Measurements from ENCODE around the gene RSBN1. TPM values are rescaled to one million over a fixed set of nuclear protein-coding genes. Genes with fewer than 3 reads are reported as not detected.

RSBN1 gene
- total RNA-seq, 3 donors from 2014 or later: 24.1 to 36.5 (median 28.3) TPM

- Histone ChIP-seq H3K36me3 (ENCODE audit: low read depth) (no peaks in the 10 kb centered on the region), H3K4me3 (no peak overlapping the region), H3K9me3 (no peaks in the 10 kb centered on the region), H3K4me1 (ENCODE audit: low read depth) (peaks cover 43% of the 10 kb centered on the region)
- no peak for TF ChIP-seq CTCF (IDR thresholded peaks at IDR 0.05)
- peak; percentile 94 for ATAC-seq
- DNase-seq: peak in 1 of 3 donors; percentile 59
- intact Hi-C loops (cut with DNase I, micrococcal nuclease): no loop called here
These were observed 28.8 kb downstream of the RSBN1 start for GRCh38 chr1:113783254-113784103.

GRCh38 chr1:113782406-113782805 lies 29.9 kb downstream of the RSBN1 start:
- no peak for TF ChIP-seq CTCF (IDR thresholded peaks at IDR 0.05)
- Histone ChIP-seq H3K9me3 (no peaks in the 10 kb centered on the region), H3K4me3 (no peak overlapping the region), H3K36me3 (ENCODE audit: low read depth) (no peaks in the 10 kb centered on the region), H3K4me1 (ENCODE audit: low read depth) (peaks cover 43% of the 10 kb centered on the region)
- intact Hi-C loops (cut with DNase I, micrococcal nuclease): no loop called here
- DNase-seq (no peak), ATAC-seq (no peak)

GRCh38 chr1:113780374-113781146 lies 31.7 kb downstream of the RSBN1 start:
- Histone ChIP-seq H3K9me3 (no peaks in the 10 kb centered on the region), H3K4me3 (no peak overlapping the region), H3K36me3 (ENCODE audit: low read depth) (no peaks in the 10 kb centered on the region), H3K4me1 (ENCODE audit: low read depth) (peaks cover 43% of the 10 kb centered on the region)
- no peak for TF ChIP-seq CTCF (IDR thresholded peaks at IDR 0.05)
- ATAC-seq: peak; percentile 21
- DNase-seq: no peak
- intact Hi-C loops (cut with DNase I, micrococcal nuclease): no loop called here

GRCh38 chr1:113779542-113779941 lies 32.7 kb downstream of the RSBN1 start:
- Histone ChIP-seq H3K4me1 (ENCODE audit: low read depth) (peaks cover 40% of the 10 kb centered on the region), H3K9me3 (no peaks in the 10 kb centered on the region), H3K36me3 (ENCODE audit: low read depth) (no peaks in the 10 kb centered on the region), H3K4me3 (no peak overlapping the region)
- no peak for DNase-seq
- intact Hi-C loops (cut with DNase I, micrococcal nuclease): no loop called here
- TF ChIP-seq CTCF (IDR thresholded peaks at IDR 0.05): no peak
- no peak for ATAC-seq

- TF ChIP-seq CTCF (IDR thresholded peaks at IDR 0.05): no peak
- ATAC-seq (no peak), DNase-seq (no peak)
- Histone ChIP-seq H3K9me3 (no peaks in the 10 kb centered on the region), H3K4me3 (no peak overlapping the region), H3K4me1 (ENCODE audit: low read depth) (peaks cover 20% of the 10 kb centered on the region), H3K36me3 (ENCODE audit: low read depth) (no peaks in the 10 kb centered on the region)
- intact Hi-C loops (cut with DNase I, micrococcal nuclease): no loop called here
These were observed 34.7 kb downstream of the RSBN1 start for GRCh38 chr1:113777561-113777960.
